IMR-90 (cell line): ENCODE measurements around the gene ACSL1. TPM values are rescaled to one million over a fixed set of nuclear protein-coding genes. Genes with fewer than 3 reads are reported as not detected.

Experiments
- ATAC-seq: fragments of 200-7000 bp; cut with Tn5 transposase; 2 replicates; pipeline ENCODE4 v1.9.1; 2020; ENCODE audit warnings: low read depth, mild to moderate bottlenecking, moderate library complexity
- BruUV-seq: library from RNA; stranded (reverse); fragments of 400-500 nt; replicated peaks from 2 replicates; lab custom pipeline; 2021; lab: Mats Ljungman, UMichigan
- CTCF ChIA-PET: fragments of 300-600 bp; formaldehyde crosslinking; extraction: SDS; loops from one replicate; lab custom pipeline; 2021; ENCODE audit warnings: antibody characterized with exemption; lab: Yijun Ruan, JAX
- POLR2A ChIA-PET: fragments of 300-600 bp; sonication (Branson Sonifier 250); formaldehyde crosslinking; loops from one replicate; lab custom pipeline; 2022; ENCODE audit warnings: antibody characterized with exemption; ENCODE audit not compliant: unreplicated experiment; lab: Charles Lee
- DNase-seq: peaks from one replicate; pipeline ENCODE4 v3.0.0; 2013
- H2AFZ ChIP-seq: replicated peaks from 2 replicates; pipeline ENCODE3; 2013; ENCODE audit warnings: low read length, mild to moderate bottlenecking; ENCODE audit not compliant: poor library complexity
- H2AK5ac ChIP-seq: 2 replicates; pipeline ENCODE4 v1.6.1; 2013; ENCODE audit warnings: low read depth, low read length, inconsistent platforms
- H2AK9ac ChIP-seq: replicated peaks from 2 replicates; pipeline ENCODE3; 2013; ENCODE audit warnings: mild to moderate bottlenecking, low read depth, low read length, moderate library complexity; ENCODE audit not compliant: poor library complexity
- H2BK120ac ChIP-seq: 2 replicates; pipeline ENCODE4 v1.6.1; 2013; ENCODE audit warnings: low read depth, low read length, inconsistent platforms
- H2BK15ac ChIP-seq: 3 replicates; pipeline ENCODE4 v1.6.1; 2013; ENCODE audit warnings: low read depth, low read length, inconsistent platforms
- H2BK20ac ChIP-seq: 2 replicates; pipeline ENCODE4 v1.6.1; 2013; ENCODE audit warnings: low read depth, mild to moderate bottlenecking, inconsistent platforms, low read length, moderate library complexity
- H2BK5ac ChIP-seq: 2 replicates; pipeline ENCODE4 v1.6.1; 2013; ENCODE audit warnings: mild to moderate bottlenecking, low read depth, low read length, inconsistent platforms; ENCODE audit not compliant: poor library complexity, severe bottlenecking
- H3K14ac ChIP-seq: replicated peaks from 2 replicates; pipeline ENCODE4 v1.6.1; 2013; ENCODE audit warnings: low read depth, low read length, inconsistent platforms
- H3K18ac ChIP-seq: 2 replicates; pipeline ENCODE4 v1.6.1; 2013; ENCODE audit warnings: low read depth, low read length, control low read depth
- H3K23ac ChIP-seq: 2 replicates; pipeline ENCODE4 v1.6.1; 2013; ENCODE audit warnings: low read depth, low read length, inconsistent platforms
- H3K27ac ChIP-seq: 2 replicates; pipeline ENCODE4 v1.5.1; 2013; ENCODE audit warnings: mild to moderate bottlenecking, control low read depth, low read length; ENCODE audit not compliant: insufficient read depth
- H3K27me3 ChIP-seq: 2 replicates; pipeline ENCODE4 v1.6.1; 2013; ENCODE audit warnings: low read length; ENCODE audit not compliant: control insufficient read depth, insufficient read depth
- H3K36me3 ChIP-seq: 2 replicates; pipeline ENCODE4 v1.6.1; 2013; ENCODE audit warnings: low read length, mixed read lengths; ENCODE audit not compliant: control insufficient read depth, insufficient read depth
- H3K4ac ChIP-seq: 2 replicates; pipeline ENCODE4 v1.6.1; 2013; ENCODE audit warnings: low read depth, low read length, inconsistent platforms
- H3K4me1 ChIP-seq: 2 replicates; pipeline ENCODE4 v1.6.1; 2013; ENCODE audit warnings: low read length, mixed read lengths; ENCODE audit not compliant: control insufficient read depth, insufficient read depth
- H3K4me2 ChIP-seq: 2 replicates; pipeline ENCODE4 v1.6.1; 2013; ENCODE audit warnings: low read depth, mild to moderate bottlenecking, control low read depth, low read length, moderate library complexity
- H3K4me3 ChIP-seq: 2 replicates; pipeline ENCODE4 v1.5.1; 2013; ENCODE audit warnings: low read depth, mild to moderate bottlenecking, control low read depth, low read length, moderate library complexity; ENCODE audit not compliant: insufficient read depth
- H3K56ac ChIP-seq: 2 replicates; pipeline ENCODE4 v1.6.1; 2013; ENCODE audit warnings: low read length, inconsistent platforms; ENCODE audit not compliant: insufficient read depth; ENCODE audit errors: extremely low read depth
- H3K79me1 ChIP-seq, 2 experiments: 2 replicates each; pipeline ENCODE4 v1.6.1; 2013; ENCODE audit warnings: low read length in 2 of 2, inconsistent platforms in 1 of 2, low read depth in 1 of 2
- H3K9ac ChIP-seq: 2 replicates; pipeline ENCODE4 v1.6.1; 2013; ENCODE audit warnings: low read depth, low read length, control low read depth
- H3K9me1 ChIP-seq: 2 replicates; pipeline ENCODE4 v1.6.1; 2013; ENCODE audit warnings: low read length, inconsistent platforms; ENCODE audit not compliant: insufficient read depth
- H3K9me3 ChIP-seq: 2 replicates; pipeline ENCODE4 v1.6.1; 2013; ENCODE audit warnings: low read length; ENCODE audit not compliant: control insufficient read depth, insufficient read depth
- H4K20me1 ChIP-seq: 2 replicates; pipeline ENCODE4 v1.6.1; 2013; ENCODE audit warnings: low read length, inconsistent platforms; ENCODE audit not compliant: insufficient read depth
- H4K5ac ChIP-seq: 2 replicates; pipeline ENCODE4 v1.6.1; 2013; ENCODE audit warnings: mild to moderate bottlenecking, low read depth, low read length, control low read depth
- H4K8ac ChIP-seq, 2 experiments: 2 replicates each; pipeline ENCODE4 v1.6.1; 2013; ENCODE audit warnings: low read depth in 2 of 2, low read length in 2 of 2, control low read depth in 1 of 2, inconsistent platforms in 1 of 2
- H4K91ac ChIP-seq: 2 replicates; pipeline ENCODE4 v1.6.1; 2013; ENCODE audit warnings: low read depth, low read length, inconsistent platforms; ENCODE audit not compliant: insufficient read depth
- BHLHE40 ChIP-seq: fragments of 150-350 bp; IDR thresholded peaks from 2 replicates; pipeline ENCODE4 v1.6.1; 2016; ENCODE audit warnings: mild to moderate bottlenecking, low read depth, low read length
- CEBPB ChIP-seq: IDR thresholded peaks from 2 replicates; pipeline ENCODE4 v1.6.1; 2012; ENCODE audit warnings: low read depth, low read length, improper control_type of control experiment
- CHD1 ChIP-seq: IDR thresholded peaks from 2 replicates; pipeline ENCODE4 v1.6.1; 2012; ENCODE audit warnings: low read depth, low read length, improper control_type of control experiment
- CTCF ChIP-seq: conservative IDR thresholded peaks from 2 replicates; pipeline ENCODE4 v1.5.1; 2012; ENCODE audit warnings: mild to moderate bottlenecking, low read depth, low read length, improper control_type of control experiment
- ELK1 ChIP-seq: fragments of 150-350 bp; IDR thresholded peaks from 2 replicates; pipeline ENCODE4 v1.6.1; 2016; ENCODE audit warnings: low read depth, mild to moderate bottlenecking, low read length, moderate library complexity, borderline replicate concordance
- FOS ChIP-seq: fragments of 150-350 bp; IDR thresholded peaks from 2 replicates; pipeline ENCODE4 v1.6.1; 2016; ENCODE audit warnings: low read depth, low read length
- MAFK ChIP-seq: IDR thresholded peaks from 2 replicates; pipeline ENCODE4 v1.6.1; 2012; ENCODE audit warnings: low read depth, low read length, improper control_type of control experiment
- MAZ ChIP-seq: IDR thresholded peaks from 2 replicates; pipeline ENCODE4 v1.6.1; 2012; ENCODE audit warnings: low read depth, mild to moderate bottlenecking, low read length, improper control_type of control experiment, moderate library complexity, borderline replicate concordance
- MXI1 ChIP-seq: IDR thresholded peaks from 2 replicates; pipeline ENCODE4 v1.6.1; 2012; ENCODE audit warnings: low read depth, mild to moderate bottlenecking, low read length, moderate library complexity, borderline replicate concordance
- NFE2L2 ChIP-seq: fragments of 150-350 bp; IDR thresholded peaks from 2 replicates; pipeline ENCODE4 v1.6.1; 2016; ENCODE audit warnings: low read depth, mild to moderate bottlenecking, low read length
- POLR2A ChIP-seq: IDR thresholded peaks from 2 replicates; pipeline ENCODE4 v1.6.1; 2012; ENCODE audit warnings: mild to moderate bottlenecking, low read depth, low read length
- RAD21 ChIP-seq: IDR thresholded peaks from 2 replicates; pipeline ENCODE4 v1.6.1; 2012; ENCODE audit warnings: low read length, improper control_type of control experiment
- RCOR1 ChIP-seq: IDR thresholded peaks from 2 replicates; pipeline ENCODE4 v1.6.1; 2012; ENCODE audit warnings: mild to moderate bottlenecking, low read length, improper control_type of control experiment; ENCODE audit not compliant: insufficient replicate concordance
- RFX5 ChIP-seq: IDR thresholded peaks from 2 replicates; pipeline ENCODE4 v1.8.0; 2012; ENCODE audit warnings: low read depth, mild to moderate bottlenecking, low read length, moderate library complexity
- SMC3 ChIP-seq: fragments of 150-350 bp; IDR thresholded peaks from 2 replicates; pipeline ENCODE4 v1.6.1; 2016; ENCODE audit warnings: low read depth, mild to moderate bottlenecking, antibody characterized with exemption, low read length, moderate library complexity
- USF2 ChIP-seq: fragments of 150-350 bp; IDR thresholded peaks from 2 replicates; pipeline ENCODE4 v1.6.1; 2017; ENCODE audit warnings: mild to moderate bottlenecking, antibody characterized with exemption, low read length, low read depth
- WGBS, 2 experiments: methylation state at CpG; one replicate each; pipeline versions ENCODE4 v1.1.5 to v1.1.7; 2013; ENCODE audit warnings: missing lambda C conversion rate in 2 of 2; ENCODE audit not compliant: insufficient read length in 1 of 2; ENCODE audit errors: extremely low coverage in 2 of 2; 5-methylcytosine and 5-hydroxymethylcytosine counted together
- dilution Hi-C: fragments of 300-500 bp; cut with HindIII; formaldehyde crosslinking; loops from one replicate; pipeline ENCODE4 v1.14.3; 2018; ENCODE audit warnings: low sequenced_read_pairs; ENCODE audit not compliant: unreplicated experiment
- in situ Hi-C: fragments of 300-500 bp; cut with MboI; formaldehyde crosslinking; loops from 3 replicates; pipeline ENCODE4 v1.14.3; 2019; ENCODE audit warnings: low sequenced_read_pairs, inconsistent platforms, mixed read lengths
- intact Hi-C: fragments of 100-400 bp; cut with micrococcal nuclease; formaldehyde crosslinking; loops from 2 replicates; pipeline ENCODE4 v1.10.0; 2022
- polyA plus RNA-seq, 3 experiments: library from polyadenylated mRNA; depleted of rRNA; stranded (reverse); fragments of >200 nt; gene quantifications; 2 replicates each; pipeline ENCODE4 v1.2.3, GENCODE V29; 2012; ENCODE audit warnings: low replicate concordance in 1 of 3
- total RNA-seq: library from RNA; depleted of rRNA; stranded (reverse); fragments of >200 nt; gene quantifications from 2 replicates; pipeline ENCODE4 v1.2.3, GENCODE V29; 2012

Gene ACSL1
- total and polyA plus RNA-seq, 2 of the 4 experiments (the other 2 are of a cell fraction) = 14.4 to 26.0 TPM

- no peak overlapping the region for H2BK20ac ChIP-seq
- no peak overlapping the region for H2AK5ac ChIP-seq
- dilution Hi-C loops (no loop called here), intact Hi-C loops (no loop called here), in situ Hi-C loops (no loop called here)
- H4K8ac ChIP-seq = no peak overlapping the region
- H3K79me1 ChIP-seq = peaks cover 10 to 15% of the 10 kb centered on the region in 2 experiments; a peak in 3 of 4 replicates
- H2AK9ac ChIP-seq = no peak overlapping the region
- no peak overlapping the region for H3K4me3 ChIP-seq
- WGBS, 2 experiments = no CpG with 5 or more reads among the region's 4 CpGs
- DNase-seq (peak; percentile 10), ATAC-seq (peak; percentile 40; the same call in 1 of the 2 replicates)
- peak overlapping the region; percentile 38 for H2BK5ac ChIP-seq
- no TSS peak for BruUV-seq
- H3K27me3 ChIP-seq = no peaks in the 10 kb centered on the region
- POLR2A ChIA-PET = no interaction called here
- H3K56ac ChIP-seq = no peak overlapping the region
- H4K20me1 ChIP-seq = no peaks in the 10 kb centered on the region
- no peak overlapping the region for H2BK120ac ChIP-seq
- no peak for TF ChIP-seq MXI1
- no peak for TF ChIP-seq SMC3
- TF ChIP-seq USF2 = no peak
- no peak for TF ChIP-seq CTCF
- no peak for TF ChIP-seq NFE2L2
- TF ChIP-seq MAZ = no peak
- no peak for TF ChIP-seq ELK1
- no peak for TF ChIP-seq BHLHE40
- no peak for TF ChIP-seq POLR2A
- TF ChIP-seq FOS = no peak
- no peak for TF ChIP-seq CHD1
- TF ChIP-seq RFX5 = no peak
- TF ChIP-seq RCOR1 = no peak
- no peak for TF ChIP-seq RAD21
- no peak for TF ChIP-seq CEBPB
- no peak for TF ChIP-seq MAFK
- no peak overlapping the region for H3K9ac ChIP-seq
- H3K27ac ChIP-seq = peak overlapping the region; percentile 57; the same call in 1 of the 2 replicates
- no peak overlapping the region for H4K91ac ChIP-seq
- H3K36me3 ChIP-seq = peaks cover 1% of the 10 kb centered on the region; the same call in 1 of the 2 replicates
- no peak overlapping the region for H3K23ac ChIP-seq
- no peaks in the 10 kb centered on the region for H3K9me3 ChIP-seq
- no peak overlapping the region for H2BK15ac ChIP-seq
- H3K4me1 ChIP-seq = no peaks in the 10 kb centered on the region; the same call in 1 of the 2 replicates
- H3K14ac ChIP-seq = no peak overlapping the region
- H3K9me1 ChIP-seq = peaks cover 4% of the 10 kb centered on the region; the same call in 1 of the 2 replicates
- no peak overlapping the region for H3K4me2 ChIP-seq
- H2AFZ ChIP-seq = no peak overlapping the region
- H3K18ac ChIP-seq = no peak overlapping the region
- CTCF ChIA-PET = no interaction called here
- no peak overlapping the region for H4K5ac ChIP-seq
- H3K4ac ChIP-seq = no peak overlapping the region
Measured at GRCh38 chr4:184715526-184715925, 110.2 kb downstream of the ACSL1 start.
